Measurements from ENCODE around the gene SLC8B1.

GRCh38 chr12:113341535-113341934 lies 6.6 kb upstream of the SLC8B1 start:
- TF ChIP-seq CTCF (IDR thresholded peaks at IDR 0.05) (no peak), ZNF302 (CRISPR knock-in tag; IDR thresholded peaks at IDR 0.05) (no peak), HMGXB4 (CRISPR knock-in tag; IDR thresholded peaks at IDR 0.05; ENCODE audit: borderline replicate concordance) (no peak), KDM1A (IDR thresholded peaks at IDR 0.05; ENCODE audit: low read depth) (no peak)
